ENCODE measurements around the gene ZNF358. TPM values are rescaled to one million over a fixed set of nuclear protein-coding genes. Genes with fewer than 3 reads are reported as not detected.

Gene ZNF358
- total and polyA plus RNA-seq, 10 donors: 22.8 to 50.5 (median 43.1) TPM

DNA sequence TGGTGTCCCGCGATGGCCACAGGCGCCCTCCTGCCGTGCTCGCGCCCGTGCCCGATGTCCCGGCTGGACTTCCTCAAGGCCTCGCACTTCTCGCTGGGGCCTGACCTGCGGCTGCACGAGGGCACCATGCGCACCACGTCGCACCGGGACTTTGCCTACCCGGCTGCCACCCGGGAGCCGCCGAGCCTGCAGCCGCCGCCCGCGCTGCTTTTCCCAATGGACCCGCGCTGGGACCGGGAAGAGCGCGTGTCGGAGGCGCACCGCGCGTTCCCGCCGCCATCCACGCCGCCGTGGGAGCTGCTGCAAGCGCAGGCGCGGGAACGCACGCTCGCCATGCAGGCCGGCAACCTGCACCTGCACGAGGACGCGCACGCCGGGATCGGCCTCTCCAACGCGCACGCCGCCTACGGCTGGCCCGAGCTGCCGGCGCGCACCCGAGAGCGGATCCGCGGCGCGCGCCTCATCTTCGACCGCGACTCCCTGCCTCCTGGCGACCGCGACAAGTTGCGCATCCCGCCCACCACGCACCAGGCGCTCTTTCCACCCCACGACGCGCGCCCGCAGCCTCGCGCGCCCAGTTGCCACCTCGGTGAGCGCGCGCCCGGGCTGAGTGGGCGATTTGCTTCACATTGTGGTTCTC, 15.0 kb upstream of the ZNF358 start:
- Histone ChIP-seq H3K4me1 (peaks cover 4 to 28% (median 19%) of the 10 kb centered on the region in 6 donors), H3K27ac (no peak overlapping the region), H3K4me3 (peak overlapping the region; percentile 22 to 67 (median 42)), H3K9me3 (no peaks in the 10 kb centered on the region), H3K36me3 (no peaks in the 10 kb centered on the region), H3K27me3 (replicated peaks in 1 of 7) (peaks cover 0 to 74% (median 18%) of the 10 kb centered on the region in 7 donors)
- WGBS, 5 donors: 2 to 6% (median 3%) methylated on average over 37 to 93 of the region's 93 CpGs
- intact Hi-C loops (cut with DNase I; ENCODE audit: low total_unique reads): no loop called here
- no peak for TF ChIP-seq POLR2A (IDR thresholded peaks at IDR 0.05)
- TF ChIP-seq POLR2AphosphoS5 (IDR thresholded peaks at IDR 0.05): peak in 2 of 3 donors; percentile 43 to 50
- TF ChIP-seq, protein P1, sequence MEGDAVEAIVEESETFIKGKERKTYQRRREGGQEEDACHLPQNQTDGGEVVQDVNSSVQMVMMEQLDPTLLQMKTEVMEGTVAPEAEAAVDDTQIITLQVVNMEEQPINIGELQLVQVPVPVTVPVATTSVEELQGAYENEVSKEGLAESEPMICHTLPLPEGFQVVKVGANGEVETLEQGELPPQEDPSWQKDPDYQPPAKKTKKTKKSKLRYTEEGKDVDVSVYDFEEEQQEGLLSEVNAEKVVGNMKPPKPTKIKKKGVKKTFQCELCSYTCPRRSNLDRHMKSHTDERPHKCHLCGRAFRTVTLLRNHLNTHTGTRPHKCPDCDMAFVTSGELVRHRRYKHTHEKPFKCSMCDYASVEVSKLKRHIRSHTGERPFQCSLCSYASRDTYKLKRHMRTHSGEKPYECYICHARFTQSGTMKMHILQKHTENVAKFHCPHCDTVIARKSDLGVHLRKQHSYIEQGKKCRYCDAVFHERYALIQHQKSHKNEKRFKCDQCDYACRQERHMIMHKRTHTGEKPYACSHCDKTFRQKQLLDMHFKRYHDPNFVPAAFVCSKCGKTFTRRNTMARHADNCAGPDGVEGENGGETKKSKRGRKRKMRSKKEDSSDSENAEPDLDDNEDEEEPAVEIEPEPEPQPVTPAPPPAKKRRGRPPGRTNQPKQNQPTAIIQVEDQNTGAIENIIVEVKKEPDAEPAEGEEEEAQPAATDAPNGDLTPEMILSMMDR (IDR thresholded peaks at IDR 0.05 in 8 of 11, conservative IDR thresholded peaks at IDR 0.05 in 3 of 11): peak in 1 of 11 experiments; percentile 15
- DNase-seq: peak; percentile 87

DNA sequence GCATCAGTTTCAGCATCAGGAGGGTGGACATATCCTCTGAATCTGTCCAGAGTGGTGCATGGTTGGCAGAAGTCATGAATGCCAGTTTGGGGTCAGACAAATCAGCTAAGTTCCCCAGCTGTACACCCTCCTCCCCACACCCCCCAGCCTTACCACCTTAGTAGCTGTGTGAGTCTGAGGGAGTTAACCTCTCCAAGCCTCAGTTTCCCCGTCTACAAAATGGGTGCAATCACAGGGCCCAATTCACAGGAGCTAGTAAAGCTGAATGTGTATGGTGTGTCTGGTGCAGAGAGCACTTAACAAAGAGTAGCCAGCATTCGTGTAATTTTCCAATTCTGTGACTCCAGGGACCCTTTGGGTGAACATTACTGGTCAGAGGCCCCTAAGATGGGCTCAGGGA, 13.4 kb upstream of the ZNF358 start:
- Histone ChIP-seq H3K27ac (no peak overlapping the region), H3K36me3 (no peaks in the 10 kb centered on the region), H3K4me1 (peaks cover 4 to 37% (median 21%) of the 10 kb centered on the region in 6 donors), H3K4me3 (no peak overlapping the region), H3K9me3 (no peaks in the 10 kb centered on the region), H3K27me3 (replicated peaks in 1 of 7) (peaks cover 0 to 90% (median 18%) of the 10 kb centered on the region in 7 donors)
- 45 to 77% (median 63%) methylated on average over 2 of the region's 2 CpGs for WGBS, 5 donors
- TF ChIP-seq POLR2A (IDR thresholded peaks at IDR 0.05): no peak
- TF ChIP-seq, protein P1 (IDR thresholded peaks at IDR 0.05 in 8 of 11, conservative IDR thresholded peaks at IDR 0.05 in 3 of 11): no peak
- TF ChIP-seq POLR2AphosphoS5 (IDR thresholded peaks at IDR 0.05): no peak
- no peak for DNase-seq
- intact Hi-C loops (cut with DNase I; ENCODE audit: low total_unique reads): no loop called here

DNA sequence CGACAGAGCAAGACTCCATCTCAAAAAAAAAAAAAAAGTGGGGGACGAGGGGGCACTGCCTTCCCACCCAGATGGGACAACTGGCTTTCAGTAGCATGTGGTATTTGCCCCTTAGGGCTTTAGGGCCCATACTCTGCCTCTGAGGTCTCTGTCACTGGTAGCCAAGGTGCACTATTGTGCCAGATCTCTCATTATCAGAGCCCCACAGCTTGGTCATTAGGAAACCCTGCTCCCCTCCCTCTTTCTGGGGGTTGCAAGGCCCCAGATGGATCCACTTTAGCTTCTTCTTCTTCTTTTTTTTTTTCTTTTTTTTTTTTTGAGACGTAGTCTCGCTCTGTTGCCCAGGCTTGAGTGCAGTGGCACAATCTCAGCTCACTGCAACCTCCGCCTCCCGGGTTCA, 11.2 kb upstream of the ZNF358 start:
- H3K4me1 ChIP-seq: peaks cover 4 to 44% (median 21%) of the 10 kb centered on the region in 6 donors
- no peaks in the 10 kb centered on the region for H3K36me3 ChIP-seq
- WGBS, 5 donors: 58 to 87% (median 76%) methylated on average over 6 of the region's 6 CpGs
- H3K4me3 ChIP-seq: no peak overlapping the region
- no peak overlapping the region for H3K27ac ChIP-seq
- intact Hi-C loops (cut with DNase I; ENCODE audit: low total_unique reads): no loop called here
- TF ChIP-seq, protein P1 (IDR thresholded peaks at IDR 0.05 in 8 of 11, conservative IDR thresholded peaks at IDR 0.05 in 3 of 11): no peak
- no peak for TF ChIP-seq POLR2AphosphoS5 (IDR thresholded peaks at IDR 0.05)
- DNase-seq: no peak
- peaks cover 0 to 85% (median 18%) of the 10 kb centered on the region in 7 donors for H3K27me3 ChIP-seq (replicated peaks in 1 of 7)
- no peaks in the 10 kb centered on the region for H3K9me3 ChIP-seq

DNA sequence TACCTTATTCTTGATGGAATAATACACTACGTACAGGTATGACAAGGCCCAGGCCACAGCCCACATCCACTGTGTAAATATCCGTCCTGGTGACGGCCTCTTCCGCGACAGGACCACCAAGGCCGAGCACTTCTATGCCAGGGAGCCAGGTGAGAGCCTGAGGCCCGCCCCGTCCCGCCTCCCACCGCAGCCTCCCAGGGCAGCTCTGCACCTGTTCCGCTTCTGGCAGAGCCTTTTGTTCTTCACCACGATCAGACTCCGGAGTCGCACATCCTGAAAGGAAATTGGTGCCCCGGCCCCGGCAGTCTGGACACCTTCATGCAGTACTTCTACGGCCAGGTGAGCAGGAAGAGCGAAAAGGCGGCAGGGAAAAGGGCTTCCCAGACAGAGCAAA, 10.6 kb upstream of the ZNF358 start:
- TF ChIP-seq POLR2A (IDR thresholded peaks at IDR 0.05): no peak
- TF ChIP-seq POLR2AphosphoS5 (IDR thresholded peaks at IDR 0.05): no peak
- TF ChIP-seq, protein P1 (IDR thresholded peaks at IDR 0.05 in 8 of 11, conservative IDR thresholded peaks at IDR 0.05 in 3 of 11): no peak

More for the DNA sequence above, 10.6 kb upstream of the ZNF358 start:
- Histone ChIP-seq H3K27me3 (replicated peaks in 1 of 7) (peaks cover 0 to 79% (median 18%) of the 10 kb centered on the region in 7 donors), H3K27ac (no peak overlapping the region), H3K36me3 (no peaks in the 10 kb centered on the region), H3K9me3 (no peaks in the 10 kb centered on the region), H3K4me3 (peak overlapping the region in 2 of 8 donors; percentile 7 to 45), H3K4me1 (peaks cover 4 to 44% (median 21%) of the 10 kb centered on the region in 6 donors)
- intact Hi-C loops (cut with DNase I; ENCODE audit: low total_unique reads): no loop called here
- WGBS, 5 donors: 23 to 38% (median 30%) methylated on average over 16 to 19 of the region's 19 CpGs
- DNase-seq: no peak

All from spleen (tissue), 11 donors.